ENCODE data around the gene MYH11.
A peak's percentile ranks its signal among the peaks of the same experiment; 100 is the strongest.

Gene MYH11

DNA sequence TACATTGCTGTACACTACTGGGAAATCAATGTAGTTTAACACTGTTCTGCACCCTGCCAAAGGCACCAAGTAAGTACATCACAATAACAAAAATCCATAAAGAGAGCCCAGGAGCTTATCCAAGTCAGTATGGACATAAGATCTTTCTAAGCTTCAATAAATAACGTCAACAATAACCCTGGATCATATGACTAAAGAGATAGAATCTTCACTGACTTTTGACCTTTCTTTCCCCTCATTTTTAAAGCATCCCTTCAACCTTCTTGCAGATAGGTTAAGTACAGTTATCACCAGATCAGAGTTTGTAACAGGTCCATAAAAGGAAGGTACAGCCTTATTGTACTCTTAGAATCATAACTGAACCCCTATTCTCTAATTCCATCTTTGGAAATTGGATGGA is 29.2 kb upstream of the MYH11 start:
- Histone ChIP-seq H3K27ac (ENCODE audit: low read depth, low read length, poor library complexity, severe bottlenecking) (no peak overlapping the region), H3K4me3 (ENCODE audit: low read depth, low read length, poor library complexity, severe bottlenecking) (no peak overlapping the region), H3K36me3 (ENCODE audit: insufficient read depth, low read length) (peaks cover 41% of the 10 kb centered on the region), H3F3A (ENCODE audit: insufficient read depth, low read length) (no peaks in the 10 kb centered on the region), H2AFZ (ENCODE audit: low read length) (no peak overlapping the region), H4K20me1 (ENCODE audit: insufficient read depth, low read length) (no peaks in the 10 kb centered on the region), H3K27me3 (ENCODE audit: insufficient read depth, low read length) (no peaks in the 10 kb centered on the region), H3K79me2 (ENCODE audit: insufficient read depth, low read length) (peaks cover 44% of the 10 kb centered on the region), H3K9ac (ENCODE audit: low read length) (no peak overlapping the region; the same call in 1 of the 2 replicates), H3K4me1 (ENCODE audit: insufficient read depth, low read length, severe bottlenecking) (peaks cover 29% of the 10 kb centered on the region), H3K4me2 (ENCODE audit: low read length) (peak overlapping the region; percentile 39), H3K9me3 (ENCODE audit: low read length) (no peaks in the 10 kb centered on the region), H3K9me2 (ENCODE audit: low read depth, low read length) (no peaks in the 10 kb centered on the region)
- no peak for TF ChIP-seq EZH2 (IDR thresholded peaks at IDR 0.05; ENCODE audit: borderline replicate concordance, low read length)
- TF ChIP-seq, protein P1, sequence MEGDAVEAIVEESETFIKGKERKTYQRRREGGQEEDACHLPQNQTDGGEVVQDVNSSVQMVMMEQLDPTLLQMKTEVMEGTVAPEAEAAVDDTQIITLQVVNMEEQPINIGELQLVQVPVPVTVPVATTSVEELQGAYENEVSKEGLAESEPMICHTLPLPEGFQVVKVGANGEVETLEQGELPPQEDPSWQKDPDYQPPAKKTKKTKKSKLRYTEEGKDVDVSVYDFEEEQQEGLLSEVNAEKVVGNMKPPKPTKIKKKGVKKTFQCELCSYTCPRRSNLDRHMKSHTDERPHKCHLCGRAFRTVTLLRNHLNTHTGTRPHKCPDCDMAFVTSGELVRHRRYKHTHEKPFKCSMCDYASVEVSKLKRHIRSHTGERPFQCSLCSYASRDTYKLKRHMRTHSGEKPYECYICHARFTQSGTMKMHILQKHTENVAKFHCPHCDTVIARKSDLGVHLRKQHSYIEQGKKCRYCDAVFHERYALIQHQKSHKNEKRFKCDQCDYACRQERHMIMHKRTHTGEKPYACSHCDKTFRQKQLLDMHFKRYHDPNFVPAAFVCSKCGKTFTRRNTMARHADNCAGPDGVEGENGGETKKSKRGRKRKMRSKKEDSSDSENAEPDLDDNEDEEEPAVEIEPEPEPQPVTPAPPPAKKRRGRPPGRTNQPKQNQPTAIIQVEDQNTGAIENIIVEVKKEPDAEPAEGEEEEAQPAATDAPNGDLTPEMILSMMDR (IDR thresholded peaks at IDR 0.05; ENCODE audit: low read length), result no peak

DNA sequence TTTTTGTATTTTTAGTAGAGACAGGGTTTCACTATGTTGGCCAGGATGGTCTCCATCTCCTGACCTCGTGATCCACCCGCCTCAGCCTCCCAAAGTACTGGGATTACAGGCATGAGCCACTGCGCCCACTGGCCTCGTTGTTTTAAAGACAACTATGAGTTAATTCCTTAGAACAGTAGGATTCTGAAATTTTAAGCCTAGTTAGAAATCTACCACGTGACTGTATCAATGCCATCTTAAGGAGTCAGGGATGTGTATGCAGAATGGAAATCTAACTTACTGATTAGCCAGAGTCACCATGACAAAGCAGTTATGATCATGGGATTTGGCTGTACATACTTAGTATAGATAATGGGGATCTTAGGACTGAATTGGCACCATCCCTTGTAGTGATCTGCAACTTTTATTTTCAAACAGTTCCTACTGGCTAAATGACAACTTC is 28.8 kb upstream of the MYH11 start:
- no peaks in the 10 kb centered on the region for H3F3A ChIP-seq (ENCODE audit: insufficient read depth, low read length)
- no peak overlapping the region for H3K27ac ChIP-seq (ENCODE audit: low read depth, low read length, poor library complexity, severe bottlenecking)
- H2AFZ ChIP-seq (ENCODE audit: low read length), result no peak overlapping the region
- H3K9me3 ChIP-seq (ENCODE audit: low read length), result no peaks in the 10 kb centered on the region
- H3K79me2 ChIP-seq (ENCODE audit: insufficient read depth, low read length), result peaks cover 44% of the 10 kb centered on the region
- H3K4me3 ChIP-seq (ENCODE audit: low read depth, low read length, poor library complexity, severe bottlenecking), result no peak overlapping the region
- no peak overlapping the region for H3K9ac ChIP-seq (ENCODE audit: low read length)
- H3K4me1 ChIP-seq (ENCODE audit: insufficient read depth, low read length, severe bottlenecking), result peaks cover 29% of the 10 kb centered on the region
- no peaks in the 10 kb centered on the region for H4K20me1 ChIP-seq (ENCODE audit: insufficient read depth, low read length)
- no peaks in the 10 kb centered on the region for H3K9me2 ChIP-seq (ENCODE audit: low read depth, low read length)
- H3K27me3 ChIP-seq (ENCODE audit: insufficient read depth, low read length), result no peaks in the 10 kb centered on the region
- no peak overlapping the region for H3K4me2 ChIP-seq (ENCODE audit: low read length)
- no peak for TF ChIP-seq EZH2 (IDR thresholded peaks at IDR 0.05; ENCODE audit: borderline replicate concordance, low read length)
- TF ChIP-seq, protein P1 (IDR thresholded peaks at IDR 0.05; ENCODE audit: low read length), result no peak
- H3K36me3 ChIP-seq (ENCODE audit: insufficient read depth, low read length), result peaks cover 46% of the 10 kb centered on the region

DNA sequence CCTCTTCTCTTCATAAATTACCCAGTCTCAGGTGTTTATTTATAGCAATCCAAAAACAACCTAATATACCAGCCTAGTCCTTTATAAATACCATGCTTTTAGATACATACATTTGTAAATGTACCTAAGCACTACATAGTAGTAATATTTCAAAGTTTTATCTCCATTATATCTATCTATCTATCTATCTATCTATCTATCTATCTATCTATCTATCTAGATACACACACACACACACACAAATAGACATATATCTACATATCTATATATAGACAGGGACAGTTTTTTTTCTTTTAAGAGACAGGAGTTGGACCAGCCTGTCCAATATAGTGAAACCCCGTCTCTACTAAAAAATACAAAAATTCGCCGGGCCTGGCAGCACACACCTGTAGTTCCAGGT is 25.7 kb upstream of the MYH11 start:
- Histone ChIP-seq H3K36me3 (ENCODE audit: insufficient read depth, low read length) (peaks cover 69% of the 10 kb centered on the region), H3K4me3 (ENCODE audit: low read depth, low read length, poor library complexity, severe bottlenecking) (no peak overlapping the region), H3K9me3 (ENCODE audit: low read length) (no peaks in the 10 kb centered on the region), H3K79me2 (ENCODE audit: insufficient read depth, low read length) (peaks cover 40% of the 10 kb centered on the region), H3K27me3 (ENCODE audit: insufficient read depth, low read length) (no peaks in the 10 kb centered on the region), H3K4me1 (ENCODE audit: insufficient read depth, low read length, severe bottlenecking) (peaks cover 18% of the 10 kb centered on the region), H4K20me1 (ENCODE audit: insufficient read depth, low read length) (no peaks in the 10 kb centered on the region), H3K4me2 (ENCODE audit: low read length) (no peak overlapping the region), H2AFZ (ENCODE audit: low read length) (no peak overlapping the region), H3K9ac (ENCODE audit: low read length) (no peak overlapping the region), H3K27ac (ENCODE audit: low read depth, low read length, poor library complexity, severe bottlenecking) (no peak overlapping the region), H3K9me2 (ENCODE audit: low read depth, low read length) (no peaks in the 10 kb centered on the region), H3F3A (ENCODE audit: insufficient read depth, low read length) (no peaks in the 10 kb centered on the region)
- no peak for TF ChIP-seq EZH2 (IDR thresholded peaks at IDR 0.05; ENCODE audit: borderline replicate concordance, low read length)
- TF ChIP-seq, protein P1 (IDR thresholded peaks at IDR 0.05; ENCODE audit: low read length), result no peak

Data from OCI-LY1 (cell line).